ENCODE results near the gene KMT2D. TPM values are rescaled to one million over a fixed set of nuclear protein-coding genes. Genes with fewer than 3 reads are reported as not detected.

Gene KMT2D
- total and polyA plus RNA-seq, 2 donors (not counting 3 experiments of a cell fraction or from before 2014, with no cell fraction given) = 15.1 to 120 TPM

DNA sequence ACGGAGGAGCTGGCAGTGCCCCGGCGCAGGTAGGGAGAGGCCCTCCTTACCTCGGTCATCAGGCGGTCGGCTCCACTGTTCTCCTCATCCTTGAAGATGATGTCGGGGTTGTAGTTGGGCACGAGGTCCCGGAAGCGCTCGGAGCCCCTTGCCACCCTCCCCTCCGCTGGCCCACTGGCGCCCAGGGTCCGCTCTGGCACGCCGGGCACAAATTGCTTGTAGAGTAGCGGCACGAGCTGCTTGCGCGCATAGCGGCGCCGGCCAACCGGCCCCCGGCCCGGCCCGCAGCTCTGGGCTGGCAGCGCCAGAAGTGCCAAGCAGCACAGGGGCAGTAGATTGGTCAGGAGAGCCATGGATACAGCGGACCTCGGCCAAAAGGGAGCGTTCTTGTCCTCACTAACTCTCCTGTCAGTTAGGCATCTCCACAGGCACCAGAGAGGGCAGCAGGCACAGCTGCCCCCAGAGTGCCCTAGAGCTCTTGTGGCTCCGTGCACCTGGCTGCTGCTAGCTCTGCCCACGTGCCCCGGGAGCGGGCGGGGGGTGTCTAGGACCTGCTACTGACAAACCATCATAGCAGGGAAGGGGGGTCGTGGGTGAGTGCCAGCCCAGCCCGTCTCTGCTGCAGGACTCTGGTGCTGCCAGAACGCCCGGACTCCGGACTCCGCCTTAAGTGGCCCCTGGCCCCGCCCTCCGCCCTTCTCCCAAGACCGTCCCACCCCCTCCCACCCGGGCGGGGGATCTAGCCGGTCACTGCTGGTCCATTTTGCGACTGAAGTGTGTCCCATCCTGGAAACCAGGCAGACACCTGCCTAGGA lies 33.8 kb upstream of the KMT2D start, which contains the start of gene DHH:
Gene DHH (minus strand): TSS at position 642 of the 815 bp plus-strand sequence. CDS start 289 bp downstream, at position 353.
- DNase-seq (ENCODE audit: low read depth, low spot score) (peak; percentile 40), FAIRE-seq (peak; percentile 4)
- Histone ChIP-seq H3K4me2 (ENCODE audit: insufficient read depth, low read length) (peak within 1 kb of the TSS; percentile 85), H3K79me2 (ENCODE audit: control insufficient read depth, insufficient read depth, low read length) (no peaks in the 10 kb centered on the region), H3K9ac (replicated peaks; ENCODE audit: extremely low read depth, insufficient read depth, low read length) (peak within 1 kb of the TSS; percentile 17), H3K9me3 (replicated peaks; ENCODE audit: control insufficient read depth, insufficient read depth, low read length) (no peaks in the 10 kb centered on the region), H3K9me1 (replicated peaks; ENCODE audit: control insufficient read depth, extremely low read depth, insufficient read depth, low read length) (no peaks in the 10 kb centered on the region), H3K36me3 (ENCODE audit: control insufficient read depth in 2 of 2, extremely low read depth in 1 of 2, insufficient read depth in 2 of 2, low read length in 2 of 2) (peaks cover 2 to 13% of the 10 kb centered on the region in 2 experiments), H3K4me3 (replicated peaks in 1 of 3; ENCODE audit: insufficient read depth in 1 of 3, low read depth in 1 of 3, low read length in 3 of 3) (peak within 1 kb of the TSS; percentile 15 to 40 (median 29)), H3K4me1 (ENCODE audit: control insufficient read depth, extremely low read depth, insufficient read depth, low read length) (peaks cover 48% of the 10 kb centered on the region), H2AFZ (ENCODE audit: low read depth, low read length) (peak within 1 kb of the TSS; percentile 55), H3K27ac (ENCODE audit: insufficient read depth, low read depth, low read length) (no peak within 1 kb of the TSS), H4K20me1 (replicated peaks; ENCODE audit: control insufficient read depth, extremely low read depth, insufficient read depth, low read length) (no peaks in the 10 kb centered on the region), H3K27me3 (ENCODE audit: control insufficient read depth in 2 of 2, insufficient read depth in 2 of 2, low read length in 2 of 2) (no peaks in the 10 kb centered on the region)
- no peak for TF ChIP-seq MYC (IDR thresholded peaks at IDR 0.05; ENCODE audit: low read depth, low read length)
- TF ChIP-seq, protein P1, sequence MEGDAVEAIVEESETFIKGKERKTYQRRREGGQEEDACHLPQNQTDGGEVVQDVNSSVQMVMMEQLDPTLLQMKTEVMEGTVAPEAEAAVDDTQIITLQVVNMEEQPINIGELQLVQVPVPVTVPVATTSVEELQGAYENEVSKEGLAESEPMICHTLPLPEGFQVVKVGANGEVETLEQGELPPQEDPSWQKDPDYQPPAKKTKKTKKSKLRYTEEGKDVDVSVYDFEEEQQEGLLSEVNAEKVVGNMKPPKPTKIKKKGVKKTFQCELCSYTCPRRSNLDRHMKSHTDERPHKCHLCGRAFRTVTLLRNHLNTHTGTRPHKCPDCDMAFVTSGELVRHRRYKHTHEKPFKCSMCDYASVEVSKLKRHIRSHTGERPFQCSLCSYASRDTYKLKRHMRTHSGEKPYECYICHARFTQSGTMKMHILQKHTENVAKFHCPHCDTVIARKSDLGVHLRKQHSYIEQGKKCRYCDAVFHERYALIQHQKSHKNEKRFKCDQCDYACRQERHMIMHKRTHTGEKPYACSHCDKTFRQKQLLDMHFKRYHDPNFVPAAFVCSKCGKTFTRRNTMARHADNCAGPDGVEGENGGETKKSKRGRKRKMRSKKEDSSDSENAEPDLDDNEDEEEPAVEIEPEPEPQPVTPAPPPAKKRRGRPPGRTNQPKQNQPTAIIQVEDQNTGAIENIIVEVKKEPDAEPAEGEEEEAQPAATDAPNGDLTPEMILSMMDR (IDR thresholded peaks at IDR 0.05; ENCODE audit: extremely low read depth in 1 of 2, insufficient read depth in 1 of 2, low read depth in 1 of 2, low read length in 2 of 2) = no peak
- no peak for TF ChIP-seq POLR2AphosphoS5 (IDR thresholded peaks at IDR 0.05; ENCODE audit: insufficient read depth, low read depth, low read length)
- TF ChIP-seq FOS (IDR thresholded peaks at IDR 0.05; ENCODE audit: borderline replicate concordance, insufficient read depth, low read length) = no peak
- TF ChIP-seq JUN (IDR thresholded peaks at IDR 0.05; ENCODE audit: borderline replicate concordance, insufficient read depth, insufficient read length, low read depth) = no peak
- TF ChIP-seq EZH2 (IDR thresholded peaks at IDR 0.05; ENCODE audit: borderline replicate concordance, low read depth, low read length, severe bottlenecking) = no peak
- TF ChIP-seq POLR2A (IDR thresholded peaks at IDR 0.05; ENCODE audit: low read depth, low read length) = no peak
- TF ChIP-seq, protein P2, sequence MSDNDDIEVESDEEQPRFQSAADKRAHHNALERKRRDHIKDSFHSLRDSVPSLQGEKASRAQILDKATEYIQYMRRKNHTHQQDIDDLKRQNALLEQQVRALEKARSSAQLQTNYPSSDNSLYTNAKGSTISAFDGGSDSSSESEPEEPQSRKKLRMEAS (IDR thresholded peaks at IDR 0.05; ENCODE audit: insufficient read depth, insufficient read length) = no peak
- TF ChIP-seq GATA2 (IDR thresholded peaks at IDR 0.05; ENCODE audit: insufficient read depth, insufficient read length, low read depth, low read length) = no peak
- POLR2A ChIA-PET = interaction anchor here (1.1 to 4.2 kb wide), 3 partner anchors 11 to 36 kb away, joined by 3 to 25 read pairs (median 10); partner anchors contain the start of genes LMBR1L and TUBA1B
- dilution Hi-C loops (cut with MboI; ENCODE audit: extremely low pct_ligation_motif_present, low sequenced_read_pairs) = no loop called here
- intact Hi-C loops (cut with micrococcal nuclease) = loop anchor here (1.0 kb wide), 1 partner anchor 16 kb away; the partner anchor contains the start of gene LMBR1L
- CTCF ChIA-PET = interaction anchor here (1.2 to 11.7 kb wide), 9 partner anchors 8 to 141 kb away, joined by 3 to 179 read pairs (median 15); partner anchors contain the start of genes LMBR1L and TUBA1B
- BruUV-seq (replicated peaks) = no TSS peak

All from endothelial cell of umbilical vein (primary cell).